ENCODE measurements around the gene PABPN1L. TPM values are rescaled to one million over a fixed set of nuclear protein-coding genes. Genes with fewer than 3 reads are reported as not detected.

The PABPN1L gene
- total RNA-seq, 2 experiments from 2014 or later = not detected

DNA sequence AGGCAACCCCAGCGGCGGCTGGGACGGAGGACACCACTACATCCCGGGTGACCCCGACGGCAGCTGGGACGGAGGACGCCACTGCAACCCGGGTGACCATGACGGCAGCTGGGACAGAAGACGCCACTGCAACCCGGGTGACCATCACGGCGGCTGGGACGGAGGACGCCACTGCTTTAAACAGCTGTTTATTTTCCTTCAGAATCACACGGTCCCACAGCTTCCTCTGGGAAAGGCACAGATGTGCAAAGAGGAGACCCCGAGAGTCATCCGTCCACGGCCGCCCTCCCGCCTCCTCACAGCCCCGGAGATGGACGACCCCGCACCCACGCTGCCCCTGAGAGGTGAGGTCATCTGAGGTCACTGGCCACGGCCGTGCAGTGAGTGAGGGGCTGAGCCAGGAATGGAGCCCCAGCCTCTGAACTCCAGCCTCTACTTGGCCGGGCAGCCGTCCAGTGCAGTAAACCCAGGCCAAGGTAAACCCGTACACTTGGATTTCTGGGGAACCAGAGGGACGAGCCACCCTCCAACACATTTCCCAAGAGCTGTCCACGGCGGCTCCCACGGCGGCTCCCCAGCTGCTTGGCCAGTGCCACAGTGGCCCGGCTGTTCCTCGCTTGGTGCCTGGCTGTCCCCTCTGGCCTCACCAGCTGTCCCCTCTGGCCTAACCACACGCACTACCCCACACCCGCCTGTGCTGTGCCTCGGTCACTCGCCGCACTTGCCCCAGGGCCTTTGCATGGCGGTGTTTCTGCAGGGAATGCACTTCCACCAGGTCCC lies 43.2 kb upstream of the PABPN1L start:
- CTCF ChIA-PET = no interaction called here
- TF ChIP-seq, protein P1, sequence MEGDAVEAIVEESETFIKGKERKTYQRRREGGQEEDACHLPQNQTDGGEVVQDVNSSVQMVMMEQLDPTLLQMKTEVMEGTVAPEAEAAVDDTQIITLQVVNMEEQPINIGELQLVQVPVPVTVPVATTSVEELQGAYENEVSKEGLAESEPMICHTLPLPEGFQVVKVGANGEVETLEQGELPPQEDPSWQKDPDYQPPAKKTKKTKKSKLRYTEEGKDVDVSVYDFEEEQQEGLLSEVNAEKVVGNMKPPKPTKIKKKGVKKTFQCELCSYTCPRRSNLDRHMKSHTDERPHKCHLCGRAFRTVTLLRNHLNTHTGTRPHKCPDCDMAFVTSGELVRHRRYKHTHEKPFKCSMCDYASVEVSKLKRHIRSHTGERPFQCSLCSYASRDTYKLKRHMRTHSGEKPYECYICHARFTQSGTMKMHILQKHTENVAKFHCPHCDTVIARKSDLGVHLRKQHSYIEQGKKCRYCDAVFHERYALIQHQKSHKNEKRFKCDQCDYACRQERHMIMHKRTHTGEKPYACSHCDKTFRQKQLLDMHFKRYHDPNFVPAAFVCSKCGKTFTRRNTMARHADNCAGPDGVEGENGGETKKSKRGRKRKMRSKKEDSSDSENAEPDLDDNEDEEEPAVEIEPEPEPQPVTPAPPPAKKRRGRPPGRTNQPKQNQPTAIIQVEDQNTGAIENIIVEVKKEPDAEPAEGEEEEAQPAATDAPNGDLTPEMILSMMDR (IDR thresholded peaks at IDR 0.05) = no peak
- H3K4me1 Mint-ChIP-seq (ENCODE audit: low read depth) = no peaks in the 10 kb centered on the region
- H3K4me1 ChIP-seq (ENCODE audit: insufficient read depth, low read length) = no peaks in the 10 kb centered on the region
- no peak for ATAC-seq (ENCODE audit: poor library complexity)
- intact Hi-C loops (cut with DNase I, micrococcal nuclease) = loop anchor here in 1 of 2 experiments (5.0 kb wide), 1 partner anchor 53 kb away; no protein-coding TSS in a partner anchor
- no peaks in the 10 kb centered on the region for H3K9me3 Mint-ChIP-seq
- no peak overlapping the region for H3K4me3 Mint-ChIP-seq
- no peak for DNase-seq
- H3K27ac Mint-ChIP-seq = no peak overlapping the region
- no peaks in the 10 kb centered on the region for H3K36me3 ChIP-seq (ENCODE audit: insufficient read depth, low read length)
- POLR2A ChIA-PET = no interaction called here
- no peak overlapping the region for H3K27ac ChIP-seq (ENCODE audit: low read depth in 1 of 2, low read length in 2 of 2)
- no peaks in the 10 kb centered on the region for H3K27me3 Mint-ChIP-seq
- H3K4me3 ChIP-seq (ENCODE audit: low read length) = no peak overlapping the region
- H3K27me3 ChIP-seq (ENCODE audit: control insufficient read depth in 1 of 2, insufficient read depth in 2 of 2, low read length in 2 of 2) = no peaks in the 10 kb centered on the region
- H3K9me3 ChIP-seq (ENCODE audit: control insufficient read depth in 1 of 2, insufficient read depth in 1 of 2, low read length in 2 of 2) = peaks cover 0 to 22% of the 10 kb centered on the region in 2 experiments
- no peaks in the 10 kb centered on the region for H3K36me3 Mint-ChIP-seq (ENCODE audit: low read depth)

DNA sequence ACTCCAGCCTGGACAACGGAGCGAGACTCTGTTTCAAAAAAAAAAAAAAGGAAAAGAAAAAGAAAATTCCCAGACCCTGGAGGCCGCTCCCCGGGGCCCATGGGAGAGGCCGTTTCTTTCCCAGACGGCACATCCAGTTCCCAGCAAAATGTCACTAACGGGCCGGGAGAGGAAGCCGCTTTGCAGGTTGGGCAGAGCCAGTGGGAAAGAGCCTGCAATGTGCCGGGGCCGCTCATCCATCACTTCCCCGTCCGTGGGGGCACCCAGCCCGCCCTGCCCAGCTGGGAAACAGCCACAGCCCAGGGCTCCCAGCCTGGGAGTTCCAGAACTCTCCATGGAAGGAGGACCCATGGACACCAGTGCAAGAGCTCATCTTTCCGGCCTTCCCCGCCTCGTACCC lies 41.8 kb upstream of the PABPN1L start:
- Mint-ChIP-seq H3K4me1 (ENCODE audit: low read depth) (no peaks in the 10 kb centered on the region), H3K4me3 (no peak overlapping the region), H3K9me3 (no peaks in the 10 kb centered on the region), H3K36me3 (ENCODE audit: low read depth) (no peaks in the 10 kb centered on the region), H3K27ac (no peak overlapping the region), H3K27me3 (no peaks in the 10 kb centered on the region)
- TF ChIP-seq, protein P1 (IDR thresholded peaks at IDR 0.05) = no peak
- no peaks in the 10 kb centered on the region for H3K27me3 ChIP-seq (ENCODE audit: control insufficient read depth in 1 of 2, insufficient read depth in 2 of 2, low read length in 2 of 2)
- no peak for ATAC-seq (ENCODE audit: poor library complexity)
- intact Hi-C loops (cut with DNase I, micrococcal nuclease) = no loop called here
- ChIA-PET CTCF (no interaction called here), POLR2A (no interaction called here)
- H3K27ac ChIP-seq (ENCODE audit: low read depth in 1 of 2, low read length in 2 of 2) = no peak overlapping the region
- H3K9me3 ChIP-seq (ENCODE audit: control insufficient read depth in 1 of 2, insufficient read depth in 1 of 2, low read length in 2 of 2) = peaks cover 0 to 15% of the 10 kb centered on the region in 2 experiments
- H3K4me1 ChIP-seq (ENCODE audit: insufficient read depth, low read length) = no peaks in the 10 kb centered on the region
- no peaks in the 10 kb centered on the region for H3K36me3 ChIP-seq (ENCODE audit: insufficient read depth, low read length)
- H3K4me3 ChIP-seq (ENCODE audit: low read length) = no peak overlapping the region
- DNase-seq = no peak

DNA sequence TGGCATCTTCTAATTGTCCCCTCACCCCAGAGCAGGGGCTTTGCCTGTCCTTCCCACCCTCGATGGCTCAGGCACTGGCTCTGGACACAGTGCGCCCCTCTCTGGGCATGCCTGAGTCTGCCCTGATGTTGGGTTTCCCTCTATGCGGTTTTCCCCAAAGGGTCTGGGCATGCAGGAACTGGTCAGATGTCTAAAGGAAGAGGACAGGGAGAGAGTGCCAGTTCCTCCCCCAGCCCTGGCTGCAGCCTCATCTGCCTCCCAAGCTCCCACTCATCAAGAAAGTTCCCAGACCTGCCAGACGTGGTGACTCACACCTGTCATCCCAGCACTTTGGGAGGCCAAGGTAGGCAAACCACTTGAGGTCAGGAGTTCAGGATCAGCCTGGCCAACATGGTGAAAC lies 41.3 kb upstream of the PABPN1L start:
- Histone ChIP-seq H3K9me3 (ENCODE audit: control insufficient read depth in 1 of 2, insufficient read depth in 1 of 2, low read length in 2 of 2) (peaks cover 0 to 9% of the 10 kb centered on the region in 2 experiments), H3K36me3 (ENCODE audit: insufficient read depth, low read length) (no peaks in the 10 kb centered on the region), H3K27ac (ENCODE audit: low read depth in 1 of 2, low read length in 2 of 2) (no peak overlapping the region), H3K4me3 (ENCODE audit: low read length) (no peak overlapping the region), H3K27me3 (ENCODE audit: control insufficient read depth in 1 of 2, insufficient read depth in 2 of 2, low read length in 2 of 2) (no peaks in the 10 kb centered on the region), H3K4me1 (ENCODE audit: insufficient read depth, low read length) (no peaks in the 10 kb centered on the region)
- intact Hi-C loops (cut with DNase I, micrococcal nuclease) = no loop called here
- Mint-ChIP-seq H3K36me3 (ENCODE audit: low read depth) (no peaks in the 10 kb centered on the region), H3K27me3 (no peaks in the 10 kb centered on the region), H3K4me3 (no peak overlapping the region), H3K4me1 (ENCODE audit: low read depth) (no peaks in the 10 kb centered on the region), H3K9me3 (no peaks in the 10 kb centered on the region), H3K27ac (no peak overlapping the region)
- CTCF ChIA-PET = no interaction called here
- TF ChIP-seq, protein P1 (IDR thresholded peaks at IDR 0.05) = no peak
- POLR2A ChIA-PET = no interaction called here
- ATAC-seq (ENCODE audit: poor library complexity) = no peak
- no peak for DNase-seq

All from CD4-positive, alpha-beta T cell (primary cell).